ENCODE results near the gene PCTP. TPM values are rescaled to one million over a fixed set of nuclear protein-coding genes. Genes with fewer than 3 reads are reported as not detected.
A peak's percentile ranks its signal among the peaks of the same experiment; 100 is the strongest.

The PCTP gene
- total RNA-seq, 1 experiment from 2014 or later, result 17.1 TPM

GRCh38 chr17:55813944-55814343 is 63.1 kb downstream of the PCTP start:
- Histone ChIP-seq H3K56ac (ENCODE audit: insufficient read length, low read depth, low read length) (no peak overlapping the region), H3K4me1 (ENCODE audit: insufficient read depth, low read length) (no peaks in the 10 kb centered on the region), H4K20me1 (ENCODE audit: control insufficient read depth, insufficient read depth, insufficient read length) (no peaks in the 10 kb centered on the region), H2AFZ (ENCODE audit: low read length) (no peak overlapping the region), H3K23ac (ENCODE audit: insufficient read length, low read depth, low read length) (no peak overlapping the region), H2BK5ac (ENCODE audit: insufficient read length, low read length) (no peak overlapping the region), H2AK5ac (ENCODE audit: insufficient read length, low read length) (no peak overlapping the region), H3K14ac (ENCODE audit: insufficient read depth, low read length) (no peak overlapping the region), H2BK12ac (ENCODE audit: insufficient read length, low read depth, low read length) (no peak overlapping the region), H3K18ac (ENCODE audit: insufficient read length, low read depth, low read length) (no peak overlapping the region), H3K79me2 (ENCODE audit: insufficient read depth, low read length) (no peaks in the 10 kb centered on the region), H2BK120ac (ENCODE audit: low read depth, low read length, poor library complexity, severe bottlenecking) (no peak overlapping the region), H3K9ac (ENCODE audit: extremely low read depth, insufficient read length, low read length) (no peak overlapping the region), H3K27me3 (ENCODE audit: insufficient read depth, low read length) (no peaks in the 10 kb centered on the region), H3K4me2 (ENCODE audit: insufficient read depth, insufficient read length, low read length) (no peak overlapping the region), H3K27ac (ENCODE audit: insufficient read length, low read depth, low read length) (no peak overlapping the region), H2BK20ac (ENCODE audit: low read depth, low read length, poor library complexity, severe bottlenecking) (no peak overlapping the region), H4K91ac (ENCODE audit: insufficient read length, low read depth, low read length) (no peak overlapping the region), H4K8ac (replicated peaks; ENCODE audit: insufficient read length, low read depth, low read length) (no peak overlapping the region), H3T11ph (ENCODE audit: low read length) (no peak overlapping the region), H2BK15ac (ENCODE audit: low read depth, low read length) (no peak overlapping the region), H4K5ac (ENCODE audit: insufficient read length, low read depth, low read length) (no peak overlapping the region), H3K79me1 (ENCODE audit: insufficient read depth, low read depth, low read length, poor library complexity, severe bottlenecking) (no peaks in the 10 kb centered on the region), H3K4ac (ENCODE audit: low read depth, low read length) (no peak overlapping the region), H3K9me3 (ENCODE audit: control insufficient read depth, low read depth, low read length) (no peaks in the 10 kb centered on the region), H3K23me2 (ENCODE audit: insufficient read length, low read depth, low read length, poor library complexity, severe bottlenecking) (no peaks in the 10 kb centered on the region)
- peaks cover 2% of the 10 kb centered on the region; the same call in 1 of the 2 replicates for H3K27me3 Mint-ChIP-seq (ENCODE audit: low read depth)
- no peaks in the 10 kb centered on the region for H3K4me1 Mint-ChIP-seq
- no peaks in the 10 kb centered on the region for H3K36me3 Mint-ChIP-seq (ENCODE audit: insufficient read depth in 1 of 3, low read depth in 3 of 3)
- no peak overlapping the region for H3K4me3 Mint-ChIP-seq
- H3K9me3 Mint-ChIP-seq, result no peaks in the 10 kb centered on the region; a peak in 1 of 5 replicates
- no CpG with 5 or more reads among the region's 3 CpGs for WGBS (ENCODE audit: extremely low coverage, insufficient read length, low lambda C conversion rate)
- peak overlapping the region in 1 of 3 experiments; percentile 55; a peak in 1 of 7 replicates for H3K27ac Mint-ChIP-seq
- no peak for DNase-seq
- TF ChIP-seq, protein P1, sequence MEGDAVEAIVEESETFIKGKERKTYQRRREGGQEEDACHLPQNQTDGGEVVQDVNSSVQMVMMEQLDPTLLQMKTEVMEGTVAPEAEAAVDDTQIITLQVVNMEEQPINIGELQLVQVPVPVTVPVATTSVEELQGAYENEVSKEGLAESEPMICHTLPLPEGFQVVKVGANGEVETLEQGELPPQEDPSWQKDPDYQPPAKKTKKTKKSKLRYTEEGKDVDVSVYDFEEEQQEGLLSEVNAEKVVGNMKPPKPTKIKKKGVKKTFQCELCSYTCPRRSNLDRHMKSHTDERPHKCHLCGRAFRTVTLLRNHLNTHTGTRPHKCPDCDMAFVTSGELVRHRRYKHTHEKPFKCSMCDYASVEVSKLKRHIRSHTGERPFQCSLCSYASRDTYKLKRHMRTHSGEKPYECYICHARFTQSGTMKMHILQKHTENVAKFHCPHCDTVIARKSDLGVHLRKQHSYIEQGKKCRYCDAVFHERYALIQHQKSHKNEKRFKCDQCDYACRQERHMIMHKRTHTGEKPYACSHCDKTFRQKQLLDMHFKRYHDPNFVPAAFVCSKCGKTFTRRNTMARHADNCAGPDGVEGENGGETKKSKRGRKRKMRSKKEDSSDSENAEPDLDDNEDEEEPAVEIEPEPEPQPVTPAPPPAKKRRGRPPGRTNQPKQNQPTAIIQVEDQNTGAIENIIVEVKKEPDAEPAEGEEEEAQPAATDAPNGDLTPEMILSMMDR (conservative IDR thresholded peaks at IDR 0.05), result no peak
